Activated effector memory CD4-positive, alpha-beta T cell treated with anti-CD3 and anti-CD28 coated beads, Interleukin-2, amount 50 U/mL, for 16 hours (primary cell): Measurements from ENCODE around the gene TOM1L2.
"Not testable (repeated sequence)": the region's sequence is repeated elsewhere in the genome, so short reads cannot be mapped to it uniquely, and the experiment has no call there.

Experiments used
- DNase-seq: peaks from one replicate; pipeline ENCODE4 v3.0.0-alpha.2; 2020

Gene TOM1L2

DNA sequence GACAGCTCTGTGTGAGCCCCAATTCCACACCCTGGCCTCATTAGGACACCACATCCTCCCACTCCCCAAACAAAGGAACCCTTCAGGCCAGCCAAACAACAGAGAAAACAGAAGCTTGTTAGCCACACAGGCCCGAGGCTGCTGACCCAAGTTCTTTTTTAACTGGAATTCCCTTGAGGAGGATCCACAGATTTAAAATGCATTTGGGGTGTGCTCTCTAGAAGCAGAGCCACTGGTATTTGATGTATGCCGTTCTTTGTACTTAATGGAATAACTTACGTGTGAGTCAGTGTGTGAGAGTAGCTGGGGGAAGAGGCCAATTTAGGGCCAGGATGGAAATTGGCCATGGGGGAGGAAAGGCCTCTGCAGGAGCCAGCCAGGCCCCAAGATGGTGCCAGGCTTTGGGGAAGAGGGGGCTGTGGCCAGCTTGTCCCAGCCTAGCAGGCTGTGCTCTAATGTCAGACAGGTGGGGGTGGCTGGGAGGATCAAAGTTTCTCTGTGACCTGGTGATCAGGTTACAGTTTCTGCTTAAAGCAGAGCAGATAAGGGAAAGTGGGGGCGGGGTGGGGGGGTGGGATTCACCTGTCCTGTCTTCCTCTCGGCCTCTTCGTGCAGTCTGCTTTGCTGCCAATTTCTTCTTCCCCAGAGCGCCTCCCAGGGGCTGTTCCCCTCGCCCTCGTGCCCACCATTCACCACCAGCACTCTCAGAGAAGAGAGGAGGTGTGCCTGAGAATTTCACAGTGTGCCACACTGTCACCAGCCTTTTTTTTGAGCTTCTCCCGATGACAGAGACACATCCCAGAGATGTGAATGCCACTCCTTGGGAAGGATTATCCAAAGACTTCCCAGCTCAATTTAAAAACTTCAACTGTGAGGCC, 50.8 kb downstream of the TOM1L2 start:
- peak; percentile 9 for DNase-seq

DNA sequence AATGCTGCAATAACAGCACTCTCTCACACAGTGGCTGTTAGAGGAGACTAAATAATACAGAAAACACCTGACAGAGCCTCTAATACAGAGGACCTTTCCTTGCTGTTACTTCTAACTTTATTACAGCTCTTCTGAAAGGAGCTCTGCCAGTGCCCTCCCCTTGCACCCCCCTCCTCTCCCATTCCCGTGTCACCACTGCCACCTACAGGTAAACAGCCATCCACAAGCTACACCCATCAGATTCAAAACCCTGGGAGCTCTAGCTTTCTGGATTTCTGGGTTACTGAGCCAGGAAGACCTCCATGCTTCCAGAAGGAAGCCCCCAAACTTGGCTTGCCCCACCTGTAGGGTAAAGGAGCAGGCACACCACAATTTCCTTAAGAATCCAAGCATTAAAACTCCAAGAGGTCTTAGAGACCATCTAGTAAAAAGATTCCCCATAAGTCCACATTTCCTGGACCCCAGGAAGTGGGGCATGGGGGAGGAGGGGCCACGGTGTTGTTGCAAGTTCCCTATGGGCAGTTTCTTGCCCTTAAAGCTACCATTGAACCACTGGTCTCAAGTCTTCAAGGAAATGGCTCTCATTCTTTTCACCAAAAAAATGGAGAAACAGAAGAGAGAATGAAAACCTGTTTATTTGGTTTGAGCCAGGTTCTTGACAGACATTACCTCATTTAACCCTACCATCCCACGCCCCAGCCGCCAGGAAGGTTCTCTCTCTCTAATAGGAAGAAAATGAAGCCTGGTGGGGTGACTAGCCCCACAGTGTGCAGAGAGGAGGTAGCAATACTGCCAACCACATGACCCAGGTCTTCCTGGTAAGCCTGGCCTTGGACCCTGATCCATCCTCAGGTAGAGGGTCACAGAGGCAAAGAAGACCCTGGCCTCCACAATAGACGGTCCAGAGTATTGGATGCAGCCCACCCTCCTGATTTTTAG, 52.8 kb downstream of the TOM1L2 start:
- peak; percentile 83 for DNase-seq

GRCh38 chr17:17917394-17917793, 54.8 kb downstream of the TOM1L2 start:
- DNase-seq = no peak

- no peak for DNase-seq
These were observed 57.0 kb downstream of the TOM1L2 start for GRCh38 chr17:17915183-17915582.

DNA sequence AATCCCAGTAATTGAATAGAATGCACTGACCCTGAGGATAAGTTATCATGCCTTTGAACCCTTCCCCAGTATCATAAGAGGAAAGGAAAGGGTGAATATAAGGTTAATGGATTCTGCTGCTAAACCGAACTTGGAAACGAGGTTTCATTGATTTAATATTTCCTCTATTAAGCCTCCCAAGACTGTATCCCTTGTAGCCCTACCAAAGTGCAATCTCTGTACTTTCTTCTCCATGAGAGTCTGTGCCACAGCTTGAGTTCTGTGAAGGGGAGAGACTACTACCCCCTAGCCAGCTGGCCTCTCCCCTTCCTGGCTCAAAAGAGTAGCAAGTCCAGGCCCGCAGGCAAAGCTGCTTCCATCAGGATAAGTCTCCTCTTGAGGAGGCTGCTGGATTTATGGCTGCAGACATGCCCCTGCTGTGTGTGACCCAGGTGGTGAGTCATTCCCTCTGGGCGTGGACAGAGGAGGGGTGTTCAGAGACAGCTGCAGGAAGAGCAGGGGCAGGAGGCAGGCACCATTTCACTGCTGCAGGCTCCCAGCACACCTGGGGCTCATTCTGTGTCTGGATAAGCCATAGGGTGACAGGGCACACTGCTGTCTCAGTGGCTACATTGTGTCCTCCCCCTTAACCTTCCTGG, 58.4 kb downstream of the TOM1L2 start:
- peak; percentile 71 for DNase-seq

DNA sequence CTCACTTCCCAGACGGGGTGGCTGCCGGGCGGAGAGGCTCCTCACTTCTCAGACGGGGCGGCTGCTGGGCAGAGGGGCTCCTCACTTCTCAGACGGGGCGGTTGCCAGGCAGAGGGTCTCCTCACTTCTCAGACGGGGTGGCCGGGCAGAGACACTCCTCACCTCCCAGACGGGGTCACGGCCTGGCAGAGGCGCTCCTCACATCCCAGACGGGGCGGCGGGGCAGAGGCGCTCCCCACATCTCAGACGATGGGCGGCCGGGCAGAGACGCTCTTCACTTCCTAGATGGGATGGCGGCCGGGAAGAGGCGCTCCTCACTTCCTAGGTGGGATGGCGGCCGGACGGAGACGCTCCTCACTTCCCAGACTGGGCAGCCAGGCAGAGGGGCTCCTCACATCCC, 59.9 kb downstream of the TOM1L2 start:
- not testable (repeated sequence) for DNase-seq

DNA sequence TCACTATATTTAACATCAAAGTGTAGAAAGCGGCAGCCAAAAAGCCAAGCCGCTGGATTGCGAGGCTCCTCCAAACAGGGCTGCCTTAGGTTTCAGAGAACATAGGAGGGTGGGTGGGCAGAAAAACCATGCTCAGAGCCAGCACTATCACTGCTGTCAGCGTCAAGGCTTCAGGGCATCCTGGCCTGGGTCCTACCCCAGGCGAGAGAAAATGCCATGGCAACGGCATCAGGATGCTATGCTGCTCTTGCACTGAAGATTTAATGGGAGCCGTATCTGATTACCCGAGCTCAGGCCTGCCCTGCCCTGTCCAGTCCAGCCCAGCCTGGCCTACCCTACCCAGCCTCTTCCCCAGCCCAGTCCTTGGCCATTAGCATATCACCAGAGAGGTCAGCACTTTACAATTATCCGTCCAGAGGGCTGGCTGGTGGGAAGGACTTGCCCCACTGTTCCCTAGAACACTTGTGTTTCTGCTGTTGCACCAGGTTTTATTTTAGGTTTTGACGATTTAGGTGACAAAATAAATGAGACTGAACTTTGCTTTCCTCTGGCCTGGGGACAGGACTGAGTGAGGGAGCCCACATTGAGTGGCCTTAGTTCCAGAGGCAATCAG, 61.1 kb downstream of the TOM1L2 start:
- no peak for DNase-seq

- DNase-seq = no peak
These were observed 62.1 kb downstream of the TOM1L2 start for GRCh38 chr17:17910060-17910459.

DNA sequence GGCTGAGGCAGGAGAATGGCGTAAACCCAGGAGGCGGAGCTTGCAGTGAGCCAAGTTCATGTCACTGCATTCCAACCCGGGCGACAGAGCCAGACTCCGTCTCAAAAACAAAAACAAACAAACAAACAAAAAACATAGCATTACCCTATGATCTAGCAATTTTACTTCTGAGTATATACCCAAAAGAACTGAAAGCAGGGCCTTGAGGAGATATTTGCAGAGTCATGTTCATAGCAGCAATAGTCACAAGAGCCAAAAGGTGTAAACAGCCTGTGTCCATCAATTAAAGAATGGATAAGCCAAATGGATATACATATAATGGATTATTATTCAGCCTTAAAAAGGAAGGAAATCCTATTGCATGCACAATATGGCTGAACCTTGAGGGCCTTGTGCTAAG, 63.1 kb downstream of the TOM1L2 start:
- no peak for DNase-seq

DNA sequence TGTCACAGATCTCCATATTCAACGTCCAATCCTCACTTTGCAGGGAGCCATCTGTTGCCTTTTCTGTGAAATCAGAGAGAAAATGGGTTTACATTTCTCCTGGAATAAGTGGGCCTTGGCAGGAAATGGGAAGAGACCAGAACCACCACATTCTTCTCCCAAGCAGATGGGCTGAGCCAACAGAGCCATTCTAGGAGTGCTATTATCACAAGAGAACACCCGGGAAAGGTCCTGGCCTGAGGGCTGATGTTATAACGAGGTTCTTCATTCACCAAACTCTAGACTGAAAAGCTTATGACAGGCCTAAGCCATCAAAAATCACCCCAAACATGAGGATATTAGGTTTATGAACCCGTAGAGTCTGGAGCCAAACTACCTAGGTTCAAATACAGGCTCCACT, 64.7 kb downstream of the TOM1L2 start:
- no peak for DNase-seq

- DNase-seq = no peak
These were observed 65.6 kb downstream of the TOM1L2 start for GRCh38 chr17:17906418-17907215.

DNA sequence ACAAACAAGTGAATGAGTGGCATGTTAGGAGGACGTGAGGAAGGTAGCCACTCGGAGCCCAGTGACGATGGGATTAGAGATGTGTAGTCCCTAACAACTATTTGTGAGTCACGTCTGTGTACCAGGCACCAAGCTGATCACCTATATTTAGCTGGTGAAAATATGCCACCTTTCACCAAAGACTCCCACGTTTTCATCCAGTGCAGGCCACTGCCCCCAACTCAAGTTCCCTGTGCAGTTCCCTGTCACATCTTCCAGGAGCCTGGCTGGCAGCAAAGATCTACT, 67.2 kb downstream of the TOM1L2 start:
- DNase-seq = no peak

DNA sequence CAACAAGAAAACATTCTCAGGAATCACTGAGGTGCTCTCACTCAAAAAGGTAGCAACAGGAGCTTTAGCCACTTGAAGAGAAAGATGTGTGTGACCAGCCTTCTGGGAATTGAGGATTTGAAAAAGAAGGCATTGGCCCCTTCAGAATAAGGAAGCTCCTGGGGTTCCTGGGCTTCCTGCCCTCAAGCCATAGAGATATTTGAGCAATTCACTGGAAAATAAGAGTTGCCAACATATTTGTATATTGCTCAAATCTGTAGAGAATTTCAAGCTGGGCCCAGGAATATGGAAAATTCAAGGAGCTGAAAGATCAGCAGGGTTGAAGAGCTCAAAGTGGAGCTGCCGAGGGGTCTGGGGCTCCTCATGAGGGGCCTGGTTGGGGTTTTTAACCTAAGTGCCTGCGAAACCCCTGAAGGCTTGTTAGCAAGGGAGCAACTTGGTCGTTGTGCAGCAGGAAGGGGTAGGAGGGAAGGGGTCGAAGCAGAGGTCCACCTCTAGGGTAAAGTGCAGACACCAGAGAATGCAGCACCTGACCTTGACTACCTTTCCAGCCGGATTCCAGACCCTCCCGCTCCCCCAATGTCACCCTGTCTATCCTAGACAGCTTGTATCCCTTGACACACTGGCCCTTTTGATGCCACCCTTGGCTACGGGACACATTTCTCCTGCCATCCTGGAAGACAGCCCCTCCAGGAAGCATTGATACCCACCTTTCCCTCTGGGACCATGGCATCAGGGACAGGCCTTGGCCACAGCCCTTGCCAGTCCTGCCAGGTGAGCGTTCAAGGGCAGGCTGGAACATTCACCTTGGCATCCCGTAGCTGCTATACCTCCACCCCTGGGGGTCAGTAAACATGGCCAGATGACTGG, 67.8 kb downstream of the TOM1L2 start:
- no peak for DNase-seq

DNA sequence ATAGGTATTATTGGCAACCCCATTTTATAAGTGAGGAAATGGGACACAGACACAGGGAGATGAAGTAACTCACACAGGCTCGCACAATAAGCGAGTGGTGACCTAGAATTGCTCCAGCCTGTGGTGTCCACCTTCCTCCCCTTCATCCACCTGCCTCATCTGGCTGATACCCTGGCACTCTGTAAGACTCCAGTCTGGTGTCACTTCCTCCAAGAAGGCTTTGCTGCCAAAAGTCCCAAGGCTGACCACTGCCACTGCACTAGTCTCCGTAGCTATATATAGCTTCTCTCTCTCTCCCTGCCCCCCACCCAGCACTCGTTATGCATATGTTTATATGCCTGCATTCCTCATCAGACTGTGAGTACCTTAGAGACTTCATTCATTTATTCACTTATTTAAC, 69.3 kb downstream of the TOM1L2 start:
- no peak for DNase-seq

DNA sequence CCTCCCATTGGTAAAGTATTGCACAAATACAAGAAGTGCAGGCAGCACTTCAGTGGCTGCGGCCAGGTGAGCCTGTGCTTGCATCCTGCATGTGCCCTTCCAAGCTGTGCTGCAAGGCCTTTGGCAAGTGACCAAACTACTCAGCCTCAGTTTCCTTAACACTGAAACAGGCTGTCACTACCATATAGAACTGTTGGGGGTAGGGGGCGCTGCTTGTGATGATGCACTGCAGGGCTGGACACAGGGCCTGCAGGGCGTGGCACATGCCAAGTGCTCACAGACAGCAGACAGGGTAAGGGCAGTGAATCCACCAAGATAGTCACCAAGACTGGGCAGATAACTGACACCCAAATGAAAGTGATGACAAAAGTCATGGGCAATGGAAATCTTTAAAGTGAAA, 69.8 kb downstream of the TOM1L2 start:
- DNase-seq = no peak

GRCh38 chr17:17900615-17901520, 71.3 kb downstream of the TOM1L2 start:
- no peak for DNase-seq

- no peak for DNase-seq
These were observed 72.7 kb downstream of the TOM1L2 start for GRCh38 chr17:17899486-17899885.

DNA sequence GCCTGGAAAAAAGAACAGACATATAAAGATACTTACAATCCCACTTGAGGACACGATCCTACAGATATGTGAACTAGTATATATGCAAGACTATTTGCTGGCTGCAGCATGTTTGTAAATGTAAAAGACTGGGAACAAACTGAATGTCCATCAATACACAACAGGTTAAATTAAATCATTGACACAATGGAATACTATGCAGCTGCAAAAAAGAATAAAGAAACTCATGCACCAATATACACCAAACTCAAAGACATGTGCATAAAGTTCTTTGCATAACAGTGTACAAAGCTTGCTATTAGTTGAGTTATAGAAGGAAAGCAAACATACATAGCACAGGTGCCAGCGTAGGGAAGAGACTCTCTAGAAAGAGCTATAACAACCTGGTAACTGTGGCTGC, 73.5 kb downstream of the TOM1L2 start:
- DNase-seq = no peak

GRCh38 chr17:17897442-17897841, 74.8 kb downstream of the TOM1L2 start:
- DNase-seq = no peak

GRCh38 chr17:17896746-17897145, 75.5 kb downstream of the TOM1L2 start:
- DNase-seq = no peak
